K562 (cell line): ENCODE data around the gene UHMK1. TPM values are rescaled to one million over a fixed set of nuclear protein-coding genes. Genes with fewer than 3 reads are reported as not detected.

ENCODE experiments used
- ATF7 ChIP-seq: fragments of 450-650 bp; IDR thresholded peaks from 2 replicates; pipeline ENCODE4 v1.7.1; 2014; ENCODE audit warnings: mild to moderate bottlenecking, moderate library complexity
- CBFB ChIP-seq: sonication (generic); formaldehyde crosslinking; IDR thresholded peaks from 2 replicates; pipeline ENCODE4 v1.4.0; 2020; ENCODE audit warnings: mild to moderate bottlenecking, missing genetic modification reagents
- CBX5 ChIP-seq: IDR thresholded peaks from 2 replicates; pipeline ENCODE4 v1.6.1; 2014; ENCODE audit warnings: low read depth, borderline replicate concordance
- CHD1 ChIP-seq: fragments of 200-600 bp; sonication (generic); IDR thresholded peaks from one replicate; pipeline ENCODE4 v1.6.1; 2012; ENCODE audit warnings: mild to moderate bottlenecking, moderate library complexity, low read length, inconsistent platforms
- EP400 ChIP-seq: fragments of 450-650 bp; IDR thresholded peaks from 2 replicates; pipeline ENCODE4 v1.6.1; 2017; ENCODE audit warnings: antibody characterized with exemption, mild to moderate bottlenecking, moderate library complexity
- HNRNPLL ChIP-seq: fragments of 200-400 bp; formaldehyde crosslinking; IDR thresholded peaks from 2 replicates; pipeline ENCODE4 v1.6.1; 2017; ENCODE audit warnings: low read length, low read depth, mild to moderate bottlenecking; ENCODE audit not compliant: poor library complexity, severe bottlenecking
- NCOA6 ChIP-seq: fragments of 450-650 bp; IDR thresholded peaks from 2 replicates; pipeline ENCODE4 v1.6.1; 2017; ENCODE audit warnings: mild to moderate bottlenecking
- PHF21A ChIP-seq: fragments of 450-650 bp; IDR thresholded peaks from 2 replicates; pipeline ENCODE4 v1.6.1; 2017; ENCODE audit warnings: low read depth, borderline replicate concordance
- PPARD ChIP-seq: fragments of 250-450 bp; sonication (Bioruptor Pico); IDR thresholded peaks from 2 replicates; pipeline ENCODE4 v1.8.0; 2022; ENCODE audit warnings: inconsistent platforms, mild to moderate bottlenecking, moderate library complexity
- SLC30A9 ChIP-seq: fragments of 250-450 bp; sonication (Bioruptor Pico); IDR thresholded peaks from 2 replicates; pipeline ENCODE4 v1.8.0; 2022; ENCODE audit warnings: mild to moderate bottlenecking, moderate library complexity
- TEAD2 ChIP-seq: fragments of 450-650 bp; IDR thresholded peaks from 2 replicates; pipeline ENCODE4 v1.6.1; 2016; ENCODE audit warnings: missing genetic modification characterization, control low read depth, missing compliant biosample characterization
- ZFPM2 ChIP-seq: fragments of 250-450 bp; sonication (Bioruptor Pico); IDR thresholded peaks from 2 replicates; pipeline ENCODE4 v1.5.1; 2022; ENCODE audit warnings: mild to moderate bottlenecking
- ZKSCAN3 ChIP-seq: fragments of 250-450 bp; sonication (Bioruptor Pico); IDR thresholded peaks from 2 replicates; pipeline ENCODE4 v1.4.0; 2020
- ZNF232 ChIP-seq: sonication (generic); formaldehyde crosslinking; IDR thresholded peaks from 2 replicates; pipeline ENCODE4 v1.8.0; 2022; ENCODE audit warnings: mild to moderate bottlenecking, missing genetic modification reagents
- ZNF311 ChIP-seq: fragments of 250-450 bp; sonication (Bioruptor Pico); IDR thresholded peaks from 2 replicates; pipeline ENCODE4 v1.4.0; 2020; ENCODE audit warnings: mild to moderate bottlenecking, moderate library complexity
- ZNF316 ChIP-seq: fragments of 450-650 bp; IDR thresholded peaks from 2 replicates; pipeline ENCODE4 v1.6.1; 2016
- polyA plus RNA-seq, 8 experiments: library from polyadenylated mRNA; depleted of rRNA in 4 of 8; stranded (reverse) in 5 of 8; unstranded in 3 of 8; fragments of >200 nt; fragmentation: Nextera tagmentation in 2 of 8; fragmentation: Illumina TruSeq in 1 of 8; extraction: Ambion mirVana in 2 of 8; extraction: Trizol in 1 of 8; gene quantifications; 2 replicates each; pipeline versions ENCODE4 v1.2.1 to v1.2.3, GENCODE V29; 2011 to 2014; ENCODE audit warnings: inconsistent platforms in 1 of 8, missing spikeins in 1 of 8
- total RNA-seq, 7 experiments: library from RNA; depleted of rRNA in 6 of 7; stranded (reverse); fragments of >200 nt in 6 of 7; fragmentation: Illumina TruSeq in 2 of 7; extraction: Trizol in 2 of 7; gene quantifications; 2 replicates each; pipeline versions ENCODE4 v1.2.1 to v1.2.3, GENCODE V29; 2011 to 2021; ENCODE audit warnings: low replicate concordance in 1 of 7
- TF ChIP-seq, protein P1 (sequence below): fragments of 250-450 bp; sonication (Bioruptor Pico); IDR thresholded peaks from 2 replicates; pipeline ENCODE4 v1.8.0; 2022; ENCODE audit warnings: moderate library complexity, mild to moderate bottlenecking, inconsistent platforms
- TF ChIP-seq, protein P2 (sequence below): sonication (generic); formaldehyde crosslinking; IDR thresholded peaks from 2 replicates; pipeline ENCODE4 v1.8.0; 2022; ENCODE audit warnings: mild to moderate bottlenecking, missing genetic modification reagents
- TF ChIP-seq, protein P3 (sequence below): fragments of 250-450 bp; sonication (Bioruptor Pico); IDR thresholded peaks from 2 replicates; pipeline ENCODE4 v1.5.0; 2021
- TF ChIP-seq, protein P4 (sequence below): fragments of 450-650 bp; formaldehyde crosslinking; IDR thresholded peaks from 2 replicates; pipeline ENCODE4 v1.4.0; 2020; ENCODE audit warnings: mild to moderate bottlenecking, moderate library complexity
- TF ChIP-seq, protein P5 (sequence below): fragments of 250-450 bp; sonication (Bioruptor Pico); IDR thresholded peaks from 2 replicates; pipeline ENCODE4 v1.9.0; 2021; ENCODE audit warnings: mild to moderate bottlenecking
- TF ChIP-seq, protein P6 (sequence below): sonication (generic); formaldehyde crosslinking; IDR thresholded peaks from 2 replicates; pipeline ENCODE4 v1.8.0; 2022; ENCODE audit warnings: mild to moderate bottlenecking, missing genetic modification reagents

The UHMK1 gene
- total and polyA plus RNA-seq, 9 of the 15 experiments (the other 6 are each of a cell fraction or from before 2014, with no cell fraction given) = 13.1 to 72.4 (median 38.3) TPM

DNA sequence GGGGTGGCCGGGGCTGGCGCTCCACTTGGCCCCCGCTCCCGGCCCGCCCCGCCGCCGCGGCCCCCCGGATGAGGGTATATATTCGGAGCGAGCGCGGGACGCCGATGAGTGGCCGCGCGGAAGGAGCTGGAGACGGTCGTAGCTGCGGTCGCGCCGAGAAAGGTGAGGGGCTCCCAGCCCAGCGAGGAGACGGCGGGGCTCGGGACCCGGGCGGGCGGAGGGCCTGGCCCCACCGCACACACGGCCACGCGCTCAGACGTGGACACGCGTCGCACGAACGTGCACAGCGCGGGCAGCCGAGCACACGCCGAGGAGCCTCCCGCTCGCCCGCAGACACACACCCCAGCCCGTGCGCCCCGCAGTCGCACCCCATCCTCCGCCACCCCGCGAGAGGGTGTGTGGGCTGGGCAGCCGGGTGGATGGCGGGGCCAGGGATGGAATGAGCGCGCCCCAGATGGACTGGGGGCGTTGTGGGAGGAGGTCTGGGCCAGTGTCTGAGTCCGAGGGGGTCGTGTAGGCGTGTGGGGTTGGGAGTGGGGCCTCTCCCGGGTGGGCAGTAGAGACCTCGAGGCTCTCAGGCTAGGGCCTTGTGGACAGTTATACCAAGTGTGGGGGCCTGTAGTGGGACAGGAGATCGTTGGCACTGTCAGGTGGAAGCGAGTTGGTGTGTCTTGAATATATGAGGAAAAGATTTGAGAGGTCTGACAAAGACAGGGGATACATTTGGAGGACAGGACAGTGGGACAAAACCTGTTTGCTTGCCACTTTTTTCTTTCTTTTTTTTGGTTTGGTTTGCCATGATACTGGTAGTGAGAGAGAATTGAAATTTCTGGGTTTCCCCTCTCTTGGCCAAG, 64.2 kb downstream of the UHMK1 start, which contains the start of gene UAP1 (continued):
- TF ChIP-seq, protein P1, sequence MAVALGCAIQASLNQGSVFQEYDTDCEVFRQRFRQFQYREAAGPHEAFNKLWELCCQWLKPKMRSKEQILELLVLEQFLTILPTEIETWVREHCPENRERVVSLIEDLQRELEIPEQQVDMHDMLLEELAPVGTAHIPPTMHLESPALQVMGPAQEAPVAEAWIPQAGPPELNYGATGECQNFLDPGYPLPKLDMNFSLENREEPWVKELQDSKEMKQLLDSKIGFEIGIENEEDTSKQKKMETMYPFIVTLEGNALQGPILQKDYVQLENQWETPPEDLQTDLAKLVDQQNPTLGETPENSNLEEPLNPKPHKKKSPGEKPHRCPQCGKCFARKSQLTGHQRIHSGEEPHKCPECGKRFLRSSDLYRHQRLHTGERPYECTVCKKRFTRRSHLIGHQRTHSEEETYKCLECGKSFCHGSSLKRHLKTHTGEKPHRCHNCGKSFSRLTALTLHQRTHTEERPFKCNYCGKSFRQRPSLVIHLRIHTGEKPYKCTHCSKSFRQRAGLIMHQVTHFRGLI (CRISPR knock-in tag) = no peak
- peak; percentile 97 for TF ChIP-seq CHD1
- TF ChIP-seq ZNF316 = peak; percentile 27; the same call in 1 of the 2 replicates
- no peak for TF ChIP-seq CBX5
- TF ChIP-seq, protein P2, sequence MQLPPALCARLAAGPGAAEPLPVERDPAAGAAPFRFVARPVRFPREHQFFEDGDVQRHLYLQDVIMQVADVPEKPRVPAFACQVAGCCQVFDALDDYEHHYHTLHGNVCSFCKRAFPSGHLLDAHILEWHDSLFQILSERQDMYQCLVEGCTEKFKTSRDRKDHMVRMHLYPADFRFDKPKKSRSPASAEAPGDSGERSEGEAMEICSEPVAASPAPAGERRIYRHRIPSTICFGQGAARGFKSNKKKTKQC (CRISPR knock-in tag) = peak; percentile 91; the same call in 1 of the 2 replicates
- TF ChIP-seq EP400 = peak; percentile 81; the same call in 1 of the 2 replicates
- TF ChIP-seq PHF21A = no peak
- TF ChIP-seq ATF7 = no peak; the same call in 1 of the 2 replicates
- TF ChIP-seq, protein P3, sequence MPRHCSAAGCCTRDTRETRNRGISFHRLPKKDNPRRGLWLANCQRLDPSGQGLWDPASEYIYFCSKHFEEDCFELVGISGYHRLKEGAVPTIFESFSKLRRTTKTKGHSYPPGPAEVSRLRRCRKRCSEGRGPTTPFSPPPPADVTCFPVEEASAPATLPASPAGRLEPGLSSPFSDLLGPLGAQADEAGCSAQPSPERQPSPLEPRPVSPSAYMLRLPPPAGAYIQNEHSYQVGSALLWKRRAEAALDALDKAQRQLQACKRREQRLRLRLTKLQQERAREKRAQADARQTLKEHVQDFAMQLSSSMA (CRISPR knock-in tag) = peak; percentile 78; the same call in 1 of the 2 replicates
- TF ChIP-seq, protein P4, sequence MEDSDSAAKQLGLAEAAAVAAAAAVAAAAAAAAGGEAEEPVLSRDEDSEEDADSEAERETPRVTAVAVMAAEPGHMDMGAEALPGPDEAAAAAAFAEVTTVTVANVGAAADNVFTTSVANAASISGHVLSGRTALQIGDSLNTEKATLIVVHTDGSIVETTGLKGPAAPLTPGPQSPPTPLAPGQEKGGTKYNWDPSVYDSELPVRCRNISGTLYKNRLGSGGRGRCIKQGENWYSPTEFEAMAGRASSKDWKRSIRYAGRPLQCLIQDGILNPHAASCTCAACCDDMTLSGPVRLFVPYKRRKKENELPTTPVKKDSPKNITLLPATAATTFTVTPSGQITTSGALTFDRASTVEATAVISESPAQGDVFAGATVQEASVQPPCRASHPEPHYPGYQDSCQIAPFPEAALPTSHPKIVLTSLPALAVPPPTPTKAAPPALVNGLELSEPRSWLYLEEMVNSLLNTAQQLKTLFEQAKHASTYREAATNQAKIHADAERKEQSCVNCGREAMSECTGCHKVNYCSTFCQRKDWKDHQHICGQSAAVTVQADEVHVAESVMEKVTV (CRISPR knock-in tag) = 0 out of 2 replicates have a peak, but pooled peaks have one; percentile 1
- TF ChIP-seq ZKSCAN3 (CRISPR knock-in tag) = no peak
- no peak for TF ChIP-seq ZNF311 (CRISPR knock-in tag)
- TF ChIP-seq TEAD2 (tag) = no peak
- no peak for TF ChIP-seq NCOA6
- TF ChIP-seq, protein P5, sequence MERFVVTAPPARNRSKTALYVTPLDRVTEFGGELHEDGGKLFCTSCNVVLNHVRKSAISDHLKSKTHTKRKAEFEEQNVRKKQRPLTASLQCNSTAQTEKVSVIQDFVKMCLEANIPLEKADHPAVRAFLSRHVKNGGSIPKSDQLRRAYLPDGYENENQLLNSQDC (CRISPR knock-in tag) = peak; percentile 60
- TF ChIP-seq CBFB (CRISPR knock-in tag) = peak; percentile 25; the same call in 1 of the 2 replicates
- TF ChIP-seq, protein P6, sequence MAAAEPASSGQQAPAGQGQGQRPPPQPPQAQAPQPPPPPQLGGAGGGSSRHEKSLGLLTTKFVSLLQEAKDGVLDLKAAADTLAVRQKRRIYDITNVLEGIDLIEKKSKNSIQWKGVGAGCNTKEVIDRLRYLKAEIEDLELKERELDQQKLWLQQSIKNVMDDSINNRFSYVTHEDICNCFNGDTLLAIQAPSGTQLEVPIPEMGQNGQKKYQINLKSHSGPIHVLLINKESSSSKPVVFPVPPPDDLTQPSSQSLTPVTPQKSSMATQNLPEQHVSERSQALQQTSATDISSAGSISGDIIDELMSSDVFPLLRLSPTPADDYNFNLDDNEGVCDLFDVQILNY (CRISPR knock-in tag) = 0 out of 2 replicates have a peak, but pooled peaks have one; percentile 22
- peak; percentile 85 for TF ChIP-seq ZNF232 (CRISPR knock-in tag)
- TF ChIP-seq PPARD (CRISPR knock-in tag) = no peak
- peak; percentile 3 for TF ChIP-seq HNRNPLL
- 0 out of 2 replicates have a peak, but pooled peaks have one; percentile 34 for TF ChIP-seq ZFPM2 (CRISPR knock-in tag)
- no peak for TF ChIP-seq SLC30A9 (CRISPR knock-in tag)
